Amniotic epithelial cell (primary cell): Measurements from ENCODE around the gene IDI1.
"Not testable (repeated sequence)": the region's sequence is repeated elsewhere in the genome, so short reads cannot be mapped to it uniquely, and the experiment has no call there.

ENCODE experiments used
- DNase-seq: peaks from one replicate; pipeline ENCODE4 v3.0.0-alpha.2; 2010; ENCODE audit warnings: low read depth

The IDI1 gene

DNA sequence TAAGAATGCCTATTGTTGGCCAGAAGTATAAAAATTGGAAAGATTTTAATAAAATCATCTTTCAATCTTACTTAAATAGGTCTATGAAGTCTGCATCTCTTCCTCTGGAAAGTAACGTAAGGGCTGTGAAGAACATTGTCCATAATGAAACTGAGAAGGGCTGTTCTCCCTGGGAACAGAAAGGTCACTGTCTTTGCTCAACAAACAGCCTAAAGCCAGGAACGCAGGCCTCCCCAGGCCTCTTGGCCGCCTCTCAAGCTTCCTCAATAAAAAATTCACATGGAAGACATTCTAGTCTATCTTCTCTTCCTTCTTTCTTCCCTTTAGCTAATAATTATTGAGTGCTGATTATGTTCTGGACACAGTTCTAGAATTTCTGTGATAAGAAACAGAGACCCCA is 14.2 kb downstream of the IDI1 start:
- no peak for DNase-seq

DNA sequence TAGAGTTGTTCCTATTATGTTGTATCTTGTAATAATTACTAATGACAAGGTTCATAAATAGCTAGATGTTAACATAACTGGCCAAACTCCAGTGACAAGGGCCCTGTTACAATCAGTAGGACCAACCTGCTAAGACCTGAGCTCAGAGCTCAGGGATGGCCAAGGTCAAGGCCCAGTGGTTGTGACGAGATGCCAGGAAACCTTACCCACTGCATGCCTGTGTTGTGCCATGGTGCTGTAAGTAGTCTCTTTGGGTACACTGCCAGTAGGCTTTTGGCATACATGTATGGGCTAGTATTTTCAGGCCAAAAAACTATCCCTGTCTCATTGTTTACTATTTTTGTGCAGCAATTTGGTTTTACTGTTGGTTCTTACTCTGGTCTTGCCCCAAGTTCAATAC is 15.3 kb downstream of the IDI1 start:
- DNase-seq = no peak

DNA sequence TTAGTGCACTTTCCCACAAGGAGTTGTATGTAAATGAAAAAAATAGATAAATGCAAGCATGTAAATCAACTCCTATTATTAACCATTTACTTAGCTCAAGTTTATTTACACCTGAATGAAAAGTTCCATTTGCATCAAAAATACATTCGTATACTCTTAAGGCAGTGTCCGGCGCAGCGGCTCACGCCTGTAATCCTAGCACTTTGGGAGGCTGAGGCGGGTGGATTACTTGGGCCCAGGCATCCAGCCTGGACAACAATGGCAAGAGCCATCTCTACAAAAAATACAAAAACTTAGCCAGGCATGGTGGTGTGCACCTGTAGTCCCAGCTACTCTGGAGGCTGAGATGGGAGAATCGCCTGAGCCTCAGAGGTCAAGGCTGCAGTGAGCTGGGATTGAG is 19.1 kb downstream of the IDI1 start:
- no peak for DNase-seq

DNA sequence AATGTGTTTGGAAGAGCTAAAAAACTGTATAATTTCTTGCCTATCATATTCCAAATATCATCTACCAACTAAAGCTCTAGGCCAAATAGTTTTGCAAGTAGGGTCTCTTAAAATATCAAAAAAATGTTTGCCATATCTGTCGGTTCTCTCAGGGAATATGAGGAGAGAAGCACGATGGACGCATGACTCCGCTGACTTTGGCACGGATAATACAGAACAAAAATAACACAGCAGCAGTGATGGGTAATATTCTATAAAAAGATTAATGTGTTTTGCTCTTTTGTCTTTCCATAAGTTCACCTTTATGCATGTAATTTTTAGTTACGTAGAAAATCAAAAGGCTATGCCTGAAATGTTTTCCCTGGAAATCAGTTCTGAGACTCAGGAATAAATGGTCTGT is 22.3 kb downstream of the IDI1 start:
- no peak for DNase-seq

DNA sequence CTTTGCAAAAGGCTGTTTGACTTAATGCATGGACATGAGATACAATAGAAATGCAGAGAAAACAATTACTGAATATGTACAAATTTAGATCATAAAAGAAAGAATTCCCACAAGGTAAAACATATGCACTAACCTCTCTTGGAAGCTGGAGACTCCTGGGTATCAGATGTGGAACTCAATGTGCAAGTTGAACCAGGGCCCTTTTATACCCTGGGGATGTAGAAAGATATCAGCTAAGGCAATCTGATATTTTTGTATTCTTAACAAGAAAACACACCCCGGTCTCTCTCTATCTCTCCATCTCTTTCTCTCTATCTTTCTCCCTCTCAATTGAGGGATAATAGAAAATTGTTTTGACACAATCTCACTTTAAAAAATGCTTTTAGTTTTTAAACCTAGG is 23.2 kb downstream of the IDI1 start, which contains the start of gene IDI2:
Gene IDI2 (minus strand): TSS at position 177 of the 400 bp plus-strand sequence. CDS start 1,136 bp downstream, outside the sequence.
- no peak for DNase-seq

DNA sequence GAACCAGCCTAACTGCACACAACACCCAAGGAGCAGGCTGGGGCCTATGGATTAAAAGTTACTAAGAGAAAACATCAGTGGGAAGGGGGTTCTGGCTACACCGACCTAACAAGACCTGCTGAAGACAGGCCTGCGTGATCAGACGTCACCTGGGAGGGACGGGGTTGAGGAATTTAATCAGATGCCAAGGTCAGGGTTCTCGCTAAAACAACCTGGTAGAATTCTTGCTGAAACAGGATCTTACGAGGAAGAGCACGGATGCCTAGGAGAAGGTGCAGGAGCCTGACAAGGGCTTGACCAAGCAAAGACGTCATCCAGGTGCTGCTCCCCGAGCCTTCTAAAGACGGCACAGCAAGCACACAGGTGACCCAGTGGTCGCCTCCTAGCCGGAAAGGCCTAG is 24.8 kb downstream of the IDI1 start:
- DNase-seq = no peak

DNA sequence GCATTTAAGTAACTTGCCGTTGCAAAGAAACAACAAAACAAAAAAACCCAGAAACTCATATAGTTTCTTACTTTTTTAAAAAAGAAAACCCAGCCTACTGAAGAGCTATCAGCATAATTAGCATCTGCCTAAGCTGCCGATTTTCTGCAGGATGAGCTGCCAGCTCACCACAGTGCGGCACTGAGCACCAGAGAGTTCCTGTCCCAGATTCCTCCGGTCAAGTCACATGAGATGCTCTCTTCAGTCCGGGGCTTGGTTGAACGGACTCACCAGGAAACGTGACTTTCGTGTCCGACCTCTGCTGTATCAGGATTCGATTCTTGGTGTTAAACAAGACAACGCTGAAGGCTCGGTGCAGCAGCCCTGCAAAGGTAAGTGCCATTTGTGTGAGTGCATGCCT is 26.5 kb downstream of the IDI1 start:
- DNase-seq = no peak

DNA sequence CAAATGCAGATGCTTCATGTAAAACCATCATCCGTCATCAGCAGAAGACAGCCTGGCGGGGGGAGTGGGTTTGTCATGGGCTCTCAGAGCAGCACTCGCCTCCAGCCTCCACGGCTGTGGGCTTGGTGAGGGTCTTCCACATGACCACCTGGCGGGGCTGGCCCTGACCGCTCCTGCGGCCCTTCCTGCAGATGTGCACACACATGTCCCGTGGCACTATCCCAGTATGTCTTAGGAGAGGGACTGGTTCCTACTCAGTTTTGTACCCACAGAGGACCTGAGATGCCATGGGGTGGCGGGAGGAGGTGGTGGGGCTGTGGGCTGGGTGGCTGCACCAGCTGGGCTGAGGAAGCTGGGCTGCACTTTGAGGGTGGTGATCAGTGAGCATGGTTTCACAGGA is 28.0 kb downstream of the IDI1 start:
- DNase-seq = no peak

DNA sequence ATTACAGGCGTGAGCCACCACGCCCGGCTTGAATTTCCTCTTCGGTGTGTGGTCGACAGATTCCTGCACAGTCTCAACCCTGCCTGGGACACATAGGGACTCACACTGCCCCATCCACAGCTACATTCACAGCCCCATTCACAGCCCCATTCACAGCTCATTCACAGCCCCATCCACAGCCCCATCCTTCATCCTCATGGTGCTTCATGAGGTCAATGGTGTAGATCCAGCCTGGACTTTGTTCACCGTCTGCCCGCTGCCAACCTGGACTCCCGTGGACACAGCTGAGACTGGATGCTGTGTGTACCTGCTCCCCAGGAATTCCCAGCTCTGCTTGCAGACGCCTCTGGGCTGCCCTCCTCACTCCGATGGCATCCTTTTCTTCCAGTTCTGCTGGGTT is 28.5 kb downstream of the IDI1 start:
- DNase-seq = no peak

DNA sequence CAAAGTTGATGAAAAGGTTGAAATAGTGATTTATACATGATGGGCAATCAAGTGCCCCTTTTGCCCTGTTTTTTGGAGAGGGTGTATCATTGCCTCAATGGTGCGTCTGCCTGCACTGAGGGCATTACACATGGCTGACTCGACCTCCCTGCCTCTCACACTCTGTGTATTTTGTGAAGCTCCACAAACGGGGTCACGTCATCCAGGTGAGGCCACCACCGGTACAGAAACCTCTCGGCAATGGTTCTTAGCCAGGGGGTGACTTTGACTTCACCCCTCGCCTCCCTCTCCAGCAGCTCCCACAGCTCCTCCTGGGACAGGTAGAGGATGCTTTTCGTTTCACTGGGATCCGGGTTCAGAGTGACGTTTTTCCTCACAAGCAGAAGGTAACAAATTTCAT is 29.6 kb downstream of the IDI1 start:
- DNase-seq = no peak

DNA sequence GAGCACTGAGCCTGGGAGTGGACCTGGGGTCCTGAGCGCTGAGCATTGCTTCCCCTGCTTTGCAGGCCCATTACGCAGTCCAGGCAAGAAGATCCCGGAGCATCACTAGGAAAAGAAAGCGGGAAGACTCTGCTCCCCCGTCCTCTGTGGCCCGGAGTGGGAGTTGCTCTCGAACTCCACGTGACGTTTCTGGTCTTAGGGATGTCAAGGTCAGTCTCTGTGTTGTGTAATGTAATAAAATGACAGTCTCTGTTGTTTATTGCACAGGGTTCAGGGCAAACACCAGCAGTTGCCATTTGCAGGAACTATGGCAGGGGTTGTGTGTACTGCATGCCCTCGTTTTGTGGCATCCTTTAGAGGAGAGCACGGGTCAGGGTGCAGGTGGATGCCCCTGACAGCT is 33.2 kb downstream of the IDI1 start:
- DNase-seq = no peak

DNA sequence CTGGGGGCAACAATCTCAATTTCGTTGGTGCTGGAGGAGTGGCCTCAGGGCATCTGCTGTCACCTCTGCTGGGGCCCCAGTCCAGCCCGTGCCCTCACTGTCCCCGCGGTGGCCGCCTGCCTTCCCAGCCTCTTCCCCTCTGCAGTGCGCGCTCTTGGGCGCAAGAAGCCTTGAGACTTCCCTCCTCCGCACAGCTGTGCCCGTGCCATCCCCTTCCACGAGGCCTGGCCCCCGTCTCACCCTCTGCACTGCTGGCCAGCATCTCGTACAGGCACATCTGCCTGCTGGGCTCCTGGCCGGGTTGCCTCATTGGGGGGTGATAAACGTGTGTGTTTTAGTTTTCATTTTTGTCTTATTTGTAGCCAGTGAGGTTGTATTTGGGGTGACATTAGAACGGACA is 37.2 kb downstream of the IDI1 start:
- no peak for DNase-seq

DNA sequence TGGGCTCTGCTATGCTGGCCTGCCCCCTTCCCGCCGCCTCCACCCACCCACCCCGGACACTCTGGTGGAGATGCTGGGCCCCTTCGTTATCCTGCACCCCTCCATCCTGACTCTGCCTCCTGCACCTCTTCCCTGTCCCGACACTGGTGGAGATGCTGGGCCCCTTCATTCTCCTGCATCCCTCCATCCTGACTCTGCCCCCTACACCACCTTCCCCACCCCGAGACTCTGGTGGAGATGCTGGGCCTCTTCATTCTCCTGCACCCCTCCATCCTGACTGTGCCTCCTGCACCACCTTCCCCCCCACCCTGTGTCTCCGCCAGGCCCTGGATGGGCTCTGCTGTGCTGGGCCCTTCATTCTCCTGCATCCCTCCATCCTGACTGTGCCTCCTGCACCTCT is 38.2 kb downstream of the IDI1 start:
- no peak for DNase-seq

DNA sequence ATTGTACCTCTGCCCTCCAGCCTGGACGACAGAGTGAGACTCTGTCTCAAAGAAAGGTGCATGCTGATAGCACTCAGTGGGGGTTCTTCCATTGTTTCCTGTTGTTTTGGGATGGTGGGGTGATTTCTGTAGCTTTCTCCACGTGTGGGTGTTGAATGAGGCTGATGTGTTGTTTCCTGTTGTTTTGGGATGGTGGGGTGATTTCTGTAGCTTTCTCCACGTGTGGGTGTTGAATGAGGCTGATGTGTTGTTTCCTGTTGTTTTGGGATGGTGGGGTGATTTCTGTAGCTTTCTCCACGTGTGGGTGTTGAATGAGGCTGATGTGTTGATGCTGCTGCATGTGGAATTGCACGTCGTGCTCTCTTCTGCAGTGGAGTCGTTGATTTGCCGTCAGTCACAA is 39.0 kb downstream of the IDI1 start:
- not testable (repeated sequence) for DNase-seq

DNA sequence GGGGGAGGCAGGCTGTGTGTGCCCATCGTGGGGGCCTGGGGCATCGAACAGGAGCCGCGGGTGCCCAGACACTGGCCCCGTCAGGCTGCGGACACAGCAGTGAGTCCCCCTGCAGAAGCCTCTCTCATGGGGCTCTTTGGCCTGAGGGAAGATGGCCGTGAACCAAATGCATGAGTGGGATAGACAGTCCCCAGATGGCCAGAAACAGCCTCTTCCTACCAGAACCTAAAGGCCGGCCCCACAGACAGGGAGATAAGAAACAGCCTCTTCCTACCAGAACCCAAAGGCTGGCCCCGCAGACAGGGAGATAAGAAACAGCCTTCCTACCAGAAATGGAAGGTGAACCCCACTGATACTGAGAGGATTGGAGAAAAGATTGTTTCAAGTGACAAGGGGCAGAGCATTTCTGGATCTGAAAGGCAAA is 39.8 kb downstream of the IDI1 start:
- no peak for DNase-seq

DNA sequence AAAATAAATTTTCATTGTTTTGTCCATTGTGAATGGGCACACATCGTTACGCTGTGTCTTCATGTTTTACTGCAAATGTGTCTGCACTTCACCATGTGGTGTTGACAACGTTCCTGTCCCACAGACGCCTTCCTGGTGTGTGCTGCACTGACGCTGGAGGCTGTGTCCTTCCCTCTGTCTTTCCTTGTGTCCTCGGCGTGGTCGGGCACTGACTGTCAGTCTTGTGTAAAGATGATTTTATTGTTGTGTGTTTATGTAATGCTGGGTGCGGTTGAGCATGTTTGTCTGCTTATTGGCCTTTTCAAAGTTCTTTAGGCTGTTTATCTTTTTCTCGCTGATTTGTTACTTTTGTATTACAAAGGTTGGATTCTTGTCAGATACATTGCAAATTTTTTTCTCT is 41.3 kb downstream of the IDI1 start:
- DNase-seq = no peak

DNA sequence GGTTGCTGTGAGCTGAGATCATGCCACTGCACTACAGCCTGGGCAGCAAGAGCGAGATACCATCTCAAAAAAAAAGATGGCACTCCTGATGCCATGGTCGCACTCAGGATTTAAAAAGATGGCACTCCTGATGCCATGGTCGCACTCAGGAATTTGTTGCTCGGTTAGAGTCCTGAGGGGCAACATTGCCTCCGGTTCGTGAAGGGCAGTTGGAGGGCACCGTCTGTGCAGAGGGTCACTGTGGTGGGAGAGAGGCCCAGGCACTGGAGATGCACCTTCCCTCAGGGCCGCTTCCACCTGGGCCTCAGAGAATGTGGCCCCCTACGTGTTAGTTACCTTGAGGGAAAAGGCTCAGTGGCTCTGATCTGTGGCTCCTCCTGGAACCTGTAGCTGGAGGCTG is 42.3 kb downstream of the IDI1 start:
- no peak for DNase-seq

DNA sequence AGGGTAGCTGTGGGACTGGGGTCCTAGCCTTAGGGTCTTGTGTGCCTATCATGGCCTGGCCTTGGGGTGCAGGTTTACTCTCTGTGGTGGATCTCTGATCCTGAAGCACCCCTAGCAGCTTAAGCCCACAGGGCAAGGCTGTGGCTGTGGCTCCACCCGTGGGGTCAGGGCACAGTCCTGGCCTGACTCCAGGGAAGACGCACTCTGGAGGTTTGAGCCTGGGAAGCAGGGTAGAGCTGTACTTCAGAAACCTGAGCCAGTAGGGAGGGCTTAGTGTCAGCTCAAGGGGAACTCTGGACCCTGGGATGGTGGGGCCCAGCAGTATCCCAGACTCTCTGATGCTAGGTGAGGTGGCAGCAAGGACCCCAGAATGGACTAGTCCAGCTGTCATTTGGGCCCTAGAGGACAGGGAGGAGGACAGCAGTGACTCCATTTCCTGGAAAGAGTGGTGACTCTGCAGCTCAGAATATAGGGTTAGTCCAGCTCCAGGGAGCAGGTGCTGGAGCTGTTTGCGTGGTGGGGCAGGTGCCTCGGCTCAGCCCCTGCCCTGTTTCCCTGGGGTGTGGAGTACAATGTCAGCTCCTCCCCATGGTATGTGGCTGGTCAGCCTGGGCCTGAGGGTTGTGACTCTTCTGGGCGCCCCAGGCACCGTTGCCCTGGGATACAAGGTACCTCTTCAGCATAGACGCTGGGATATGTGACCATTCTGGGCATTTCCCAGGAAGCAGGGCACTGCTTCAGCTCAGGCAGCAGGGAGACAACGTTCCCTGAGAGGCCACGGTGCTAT is 44.8 kb downstream of the IDI1 start:
- no peak for DNase-seq

DNA sequence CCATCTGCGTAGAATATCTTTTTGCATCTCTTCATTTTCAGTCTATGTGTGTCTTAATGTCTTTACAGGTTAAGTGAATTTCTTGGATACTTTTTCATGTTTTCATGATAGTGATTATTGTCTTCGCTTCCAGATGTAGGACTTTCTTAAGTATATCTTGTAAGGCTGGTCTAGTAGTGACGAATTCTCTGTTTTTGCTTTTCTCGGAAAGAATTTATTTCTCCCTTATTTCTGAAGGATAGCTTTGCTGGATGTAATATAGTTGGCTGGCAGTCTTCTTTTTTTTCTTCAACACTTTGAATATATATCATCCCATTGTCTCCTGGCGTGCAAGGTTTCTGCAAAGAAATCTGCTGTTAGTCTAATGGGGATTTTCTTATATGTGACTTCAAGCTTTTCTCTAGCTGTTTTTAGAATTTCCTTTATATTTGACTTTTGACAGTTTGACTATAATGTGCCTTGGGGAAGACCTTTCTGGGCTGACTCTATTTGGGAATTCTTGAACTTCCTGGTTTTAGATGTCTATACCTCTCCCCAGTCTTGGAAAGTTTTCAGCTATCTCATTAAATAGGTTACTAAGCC is 46.4 kb downstream of the IDI1 start:
- DNase-seq = no peak

DNA sequence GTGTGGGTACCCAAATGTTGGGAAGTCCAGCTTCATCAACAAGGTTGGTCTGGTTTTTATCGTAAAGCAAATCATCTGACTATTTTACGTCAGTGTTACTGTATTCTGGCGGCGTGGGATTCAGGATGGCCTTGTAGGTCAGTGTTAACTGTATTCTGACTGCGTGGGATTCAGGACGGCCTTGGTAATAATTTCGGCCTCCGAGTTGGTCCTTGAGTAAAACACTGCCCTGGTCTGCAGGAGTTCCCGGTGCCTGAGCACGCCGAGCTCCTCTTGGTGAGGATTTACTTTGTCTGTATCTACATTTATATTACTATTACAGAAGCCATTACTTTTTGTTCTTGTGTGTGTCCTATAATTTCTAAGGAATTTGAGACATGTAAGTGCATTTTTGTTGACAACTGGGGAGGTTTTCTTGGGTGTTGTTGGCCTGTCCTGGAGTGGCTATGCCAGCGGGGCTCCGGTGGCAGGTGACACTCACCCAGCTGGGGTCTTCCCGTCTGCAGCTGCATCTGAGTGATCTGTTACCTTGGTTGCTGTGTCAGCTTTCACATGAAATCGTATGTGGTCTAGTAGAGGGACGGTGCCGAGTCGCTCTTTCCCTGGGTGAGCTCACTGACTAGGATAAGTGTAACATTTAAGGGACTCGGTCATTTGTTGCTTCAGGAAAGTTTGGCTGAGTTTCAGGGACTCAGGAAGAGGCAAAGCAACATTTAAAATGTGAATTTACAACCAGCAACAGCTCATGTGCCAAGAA is 51.5 kb downstream of the IDI1 start:
- DNase-seq = no peak

DNA sequence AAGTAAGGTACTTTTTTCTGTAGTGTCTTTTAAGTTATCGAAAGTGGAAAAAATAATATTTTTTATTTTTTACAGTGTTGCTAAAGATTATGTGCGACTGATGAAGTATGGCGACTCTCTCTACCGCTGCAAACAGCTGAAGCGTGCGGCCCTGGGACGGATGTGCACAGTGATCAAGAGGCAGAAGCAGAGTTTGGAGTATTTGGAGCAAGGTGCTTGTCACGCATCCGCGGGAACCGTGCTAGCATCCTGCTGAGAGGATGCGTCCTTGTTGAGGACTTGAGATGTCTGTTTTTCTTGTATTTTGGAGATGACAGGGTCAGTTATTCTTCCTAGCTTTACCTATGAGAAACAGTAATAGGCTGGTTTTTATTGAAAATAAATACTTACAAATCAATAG is 52.9 kb downstream of the IDI1 start:
- no peak for DNase-seq

DNA sequence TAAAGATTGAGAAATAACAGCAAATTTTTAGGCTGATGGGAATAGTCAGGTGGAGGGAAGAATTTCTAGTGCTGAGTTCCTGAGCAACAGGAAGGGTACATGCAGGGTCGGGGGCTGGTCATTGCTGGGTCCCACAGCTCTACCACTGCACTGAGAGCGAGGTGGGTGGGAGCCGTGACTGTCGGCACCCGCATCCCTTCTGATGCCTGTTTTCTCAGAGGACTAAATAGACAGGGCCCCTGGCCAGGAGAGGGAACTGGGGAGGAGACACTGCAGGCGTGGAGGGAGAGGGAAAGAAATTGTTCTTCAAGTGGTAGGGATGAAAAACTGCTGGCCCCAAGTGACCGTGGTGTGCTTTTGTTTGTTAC is 53.4 kb downstream of the IDI1 start:
- DNase-seq = no peak

DNA sequence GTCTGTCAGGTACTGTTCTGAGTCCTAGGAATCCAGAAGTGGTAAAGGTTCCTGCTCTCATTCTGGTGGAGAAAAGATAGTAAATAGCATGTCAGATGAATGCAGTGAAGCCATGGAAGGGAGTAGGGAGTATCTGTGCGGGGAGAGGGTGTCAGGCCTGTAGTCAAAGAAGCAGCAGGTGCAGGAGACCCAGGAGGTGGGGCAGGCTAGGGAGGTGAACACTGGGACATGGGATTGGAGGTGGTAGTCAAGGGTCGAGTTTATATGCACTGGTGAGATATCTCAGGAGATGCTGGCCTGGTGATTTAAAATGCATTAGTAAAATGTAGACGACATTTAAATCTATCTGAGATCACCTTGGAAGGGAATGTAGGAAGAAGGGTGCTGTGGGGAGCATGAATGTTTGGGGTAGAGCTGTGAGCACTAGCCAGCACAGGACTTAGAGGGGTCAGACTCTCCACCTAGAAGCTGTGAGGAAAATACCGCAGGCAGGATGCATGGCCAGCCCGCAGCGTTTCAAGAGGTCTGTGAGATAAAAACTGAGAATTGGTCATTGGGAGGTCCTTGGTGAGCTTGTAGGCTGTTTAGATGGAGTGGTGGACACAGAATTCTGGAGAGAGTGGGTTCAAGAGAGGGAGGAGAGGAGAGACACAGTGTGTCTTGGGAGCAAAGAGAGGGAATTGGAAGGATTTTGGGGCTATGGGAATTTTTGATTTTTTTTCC is 53.9 kb downstream of the IDI1 start:
- DNase-seq = no peak
